Measurements from ENCODE around the gene ZCCHC14.

DNA sequence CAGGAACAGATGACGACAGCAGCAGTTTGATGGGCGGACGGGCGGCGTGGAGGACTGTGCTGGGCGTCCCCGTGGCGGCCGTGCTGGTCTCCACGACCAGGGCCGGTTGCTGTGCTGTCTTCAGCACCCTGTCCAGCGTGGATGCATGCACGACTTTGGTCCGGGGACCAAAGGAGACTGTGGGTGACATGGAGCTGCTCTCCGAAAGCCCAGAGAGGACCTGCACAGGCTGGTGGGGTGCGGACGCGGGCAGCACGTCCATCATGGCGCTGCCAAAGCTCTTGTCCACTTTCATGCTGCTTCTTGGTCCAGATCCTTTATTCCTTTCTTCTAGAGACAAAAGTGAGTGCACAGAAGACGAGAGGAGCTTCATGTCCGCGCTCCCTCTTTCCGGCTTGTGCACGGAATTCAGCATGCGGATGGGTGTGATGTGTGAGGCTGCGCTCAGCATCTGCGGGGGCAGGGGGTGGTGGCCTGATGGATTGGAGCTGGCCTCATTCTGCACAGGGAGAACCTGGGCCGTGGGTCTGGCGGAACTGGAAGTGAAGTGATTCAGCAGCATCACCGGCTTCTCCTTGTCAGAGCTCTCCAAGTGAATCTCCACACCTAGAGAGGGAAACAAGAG is 80.3 kb downstream of the ZCCHC14 start:
- TF ChIP-seq CTCF (conservative IDR thresholded peaks at IDR 0.05) (no peak), ZFX (IDR thresholded peaks at IDR 0.05) (no peak)
